ENCODE measurements around the gene MAN1B1. TPM values are rescaled to one million over a fixed set of nuclear protein-coding genes. Genes with fewer than 3 reads are reported as not detected.

The MAN1B1 gene
- total and polyA plus RNA-seq, 7 donors, result 12.0 to 52.0 (median 28.2) TPM

GRCh38 chr9:137113385-137114159, 26.8 kb downstream of the MAN1B1 start:
- TF ChIP-seq POLR2A (IDR thresholded peaks at IDR 0.05) (no peak), EP300 (IDR thresholded peaks at IDR 0.05) (no peak), POLR2AphosphoS5 (IDR thresholded peaks at IDR 0.05) (no peak), CTCF (IDR thresholded peaks at IDR 0.05) (no peak)
- Histone ChIP-seq H3K36me3 (peaks cover 10 to 43% (median 22%) of the 10 kb centered on the region in 4 donors), H3K9me3 (no peaks in the 10 kb centered on the region), H3K27ac (no peak overlapping the region), H3K4me1 (peaks cover 0 to 18% (median 14%) of the 10 kb centered on the region in 4 donors), H3K27me3 (no peaks in the 10 kb centered on the region), H3K4me3 (peak overlapping the region; percentile 16 to 80 (median 68))
- intact Hi-C loops (cut with DNase I), result loop anchor here (2.0 kb wide), 2 partner anchors 27 to 109 kb away; partner anchors contain the start of genes MAN1B1 and RNF208
- 28 to 44% methylated on average over 66 of the region's 66 CpGs for WGBS, 2 donors
- peak; percentile 62 for DNase-seq

GRCh38 chr9:137114220-137114612, 27.4 kb downstream of the MAN1B1 start:
- Histone ChIP-seq H3K4me1 (peaks cover 0 to 18% (median 14%) of the 10 kb centered on the region in 4 donors), H3K27ac (peak overlapping the region; percentile 44 to 66 (median 52)), H3K36me3 (peaks cover 10 to 38% (median 19%) of the 10 kb centered on the region in 4 donors), H3K27me3 (no peaks in the 10 kb centered on the region), H3K9me3 (no peaks in the 10 kb centered on the region), H3K4me3 (peak overlapping the region; percentile 67 to 86 (median 74))
- DNase-seq, result peak; percentile 70
- TF ChIP-seq CTCF (IDR thresholded peaks at IDR 0.05) (no peak), POLR2A (IDR thresholded peaks at IDR 0.05) (no peak), POLR2AphosphoS5 (IDR thresholded peaks at IDR 0.05) (no peak), EP300 (IDR thresholded peaks at IDR 0.05) (no peak)
- 1% methylated on average over 45 of the region's 45 CpGs for WGBS, 2 donors
- intact Hi-C loops (cut with DNase I), result loop anchor here (2.0 kb wide), 2 partner anchors 27 to 109 kb away; partner anchors contain the start of genes MAN1B1 and RNF208

- intact Hi-C loops (cut with DNase I), result loop anchor here (2.0 kb wide), 2 partner anchors 28 to 108 kb away; partner anchors contain the start of genes MAN1B1 and RNF208
- peak; percentile 87 for DNase-seq
- Histone ChIP-seq H3K27me3 (no peaks in the 10 kb centered on the region), H3K4me1 (peaks cover 0 to 18% (median 14%) of the 10 kb centered on the region in 4 donors), H3K36me3 (peaks cover 10 to 32% (median 18%) of the 10 kb centered on the region in 4 donors), H3K9me3 (no peaks in the 10 kb centered on the region), H3K4me3 (peak within 1 kb of the TSS; percentile 67 to 86 (median 74)), H3K27ac (peak within 1 kb of the TSS; percentile 44 to 66 (median 52))
- 1 to 4% methylated on average over 70 of the region's 70 CpGs for WGBS, 2 donors
- TF ChIP-seq POLR2AphosphoS5 (IDR thresholded peaks at IDR 0.05), result peak in 3 of 4 donors; percentile 17 to 59 (median 33)
- no peak for TF ChIP-seq CTCF (IDR thresholded peaks at IDR 0.05)
Measured at GRCh38 chr9:137114613-137115393, 28.0 kb downstream of the MAN1B1 start, which contains the start of gene DPP7. Gene DPP7, minus strand, starts transcription at chr9:137114733. Its CDS starts 20 bp downstream, at chr9:137114713.

- peaks cover 10 to 25% (median 13%) of the 10 kb centered on the region in 4 donors for H3K36me3 ChIP-seq
- peaks cover 0 to 18% (median 14%) of the 10 kb centered on the region in 4 donors for H3K4me1 ChIP-seq
- 61 to 85% methylated on average over 21 of the region's 21 CpGs for WGBS, 2 donors
- intact Hi-C loops (cut with DNase I), result loop anchor here (2.0 kb wide), 2 partner anchors 29 to 107 kb away; partner anchors contain the start of genes MAN1B1 and RNF208
- H3K4me3 ChIP-seq, result peak overlapping the region in 3 of 4 donors; percentile 67 to 80 (median 69)
- TF ChIP-seq EP300 (IDR thresholded peaks at IDR 0.05), result no peak
- TF ChIP-seq POLR2AphosphoS5 (IDR thresholded peaks at IDR 0.05), result no peak
- no peak for TF ChIP-seq CTCF (IDR thresholded peaks at IDR 0.05)
- no peak for TF ChIP-seq POLR2A (IDR thresholded peaks at IDR 0.05)
- H3K27ac ChIP-seq, result no peak overlapping the region
- no peaks in the 10 kb centered on the region for H3K9me3 ChIP-seq
- DNase-seq, result no peak
- H3K27me3 ChIP-seq, result no peaks in the 10 kb centered on the region
Measured at GRCh38 chr9:137115394-137116026, 28.7 kb downstream of the MAN1B1 start.

Data from sigmoid colon (tissue), 7 donors.